Naive B cell (primary cell): ENCODE data around the gene RBFOX2. TPM values are rescaled to one million over a fixed set of nuclear protein-coding genes. Genes with fewer than 3 reads are reported as not detected.
A peak's percentile ranks its signal among the peaks of the same experiment; 100 is the strongest.

ENCODE experiments used
- ATAC-seq, 2 donors: fragments of 150-1000 bp; cut with Tn5 transposase; 2 replicates each; pipeline ENCODE4 v1.10.0; 2021; ENCODE audit warnings: low read depth in 2 of 2, mild to moderate bottlenecking in 2 of 2, moderate library complexity in 2 of 2
- DNase-seq: peaks from one replicate; pipeline ENCODE4 v3.0.0; 2022
- H3K27ac Mint-ChIP-seq, 6 donors: one replicate each; pipeline ENCODE4 v1.8.0; 2020 to 2022; ENCODE audit warnings: mild to moderate bottlenecking in 6 of 6, mixed read lengths in 6 of 6, moderate library complexity in 5 of 6, inconsistent platforms in 2 of 6
- H3K27me3 Mint-ChIP-seq, 3 donors: one replicate each; pipeline ENCODE4 v1.8.0; 2021 to 2022; ENCODE audit warnings: mixed read lengths in 3 of 3, mild to moderate bottlenecking in 1 of 3
- H3K36me3 Mint-ChIP-seq, 2 donors: one replicate each; pipeline ENCODE4 v1.8.0; 2020 to 2022; ENCODE audit warnings: mixed read lengths in 2 of 2, inconsistent platforms in 1 of 2, mild to moderate bottlenecking in 1 of 2
- H3K4me1 Mint-ChIP-seq, 3 donors: one replicate each; pipeline ENCODE4 v1.8.0; 2020 to 2022; ENCODE audit warnings: mixed read lengths in 3 of 3, inconsistent platforms in 1 of 3, mild to moderate bottlenecking in 1 of 3, moderate library complexity in 1 of 3
- H3K4me3 Mint-ChIP-seq, 8 donors: one replicate each; pipeline ENCODE4 v1.8.0; 2020 to 2022; ENCODE audit warnings: mild to moderate bottlenecking in 8 of 8, mixed read lengths in 8 of 8, moderate library complexity in 8 of 8, inconsistent platforms in 2 of 8
- H3K9me3 Mint-ChIP-seq, 7 donors: one replicate each; pipeline ENCODE4 v1.8.0; 2020 to 2022; ENCODE audit warnings: mixed read lengths in 7 of 7, mild to moderate bottlenecking in 5 of 7, inconsistent platforms in 2 of 7, moderate library complexity in 1 of 7
- polyA plus RNA-seq, 6 donors: library from polyadenylated mRNA; unstranded; fragments of 300-500 nt; fragmentation: Illumina TruSeq; gene quantifications; one replicate each; pipeline ENCODE4 v1.2.3, GENCODE V29; 2021; ENCODE audit warnings: low read depth in 6 of 6

RBFOX2 gene
- polyA plus RNA-seq, 6 donors from 2014 or later: not detected

DNA sequence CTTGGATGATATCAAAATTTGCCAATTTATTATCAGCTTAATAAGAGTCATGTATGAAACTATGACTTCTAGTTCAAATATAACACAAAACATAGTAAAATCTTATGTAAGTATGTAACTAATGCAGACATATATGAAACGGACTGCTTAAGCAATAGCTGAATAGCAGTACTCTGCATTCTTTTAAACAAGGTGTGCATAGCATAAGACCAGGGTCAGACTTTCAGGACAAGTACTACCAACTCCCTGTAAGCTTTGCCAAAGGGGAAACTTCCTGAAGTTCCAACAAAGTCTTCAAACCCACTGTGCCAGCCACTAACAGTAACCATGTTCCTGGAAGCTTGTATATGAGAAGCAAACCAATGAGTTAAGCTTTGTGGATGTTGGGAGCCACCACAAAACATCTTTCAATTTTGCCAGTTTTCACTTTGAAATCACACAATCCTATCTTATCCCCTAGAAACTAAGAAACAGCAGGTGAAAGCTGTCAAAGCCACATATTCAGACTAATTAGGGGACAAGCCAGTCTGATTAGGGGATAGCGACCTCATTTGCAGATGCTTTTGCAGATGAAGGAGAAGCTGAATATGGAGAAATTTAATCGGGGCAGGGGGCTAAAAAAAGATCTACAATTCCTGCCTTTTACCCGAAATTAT is 13.3 kb downstream of the RBFOX2 start:
- H3K27ac Mint-ChIP-seq: no peak overlapping the region
- peaks cover 71 to 95% (median 75%) of the 10 kb centered on the region in 3 donors for H3K27me3 Mint-ChIP-seq
- ATAC-seq: no peak
- no peak for DNase-seq
- H3K4me1 Mint-ChIP-seq: peaks cover 16 to 40% (median 33%) of the 10 kb centered on the region in 3 donors
- peaks cover 4 to 6% of the 10 kb centered on the region in 2 donors for H3K36me3 Mint-ChIP-seq
- peaks cover 0 to 5% (median 2%) of the 10 kb centered on the region in 7 donors for H3K9me3 Mint-ChIP-seq
- no peak overlapping the region for H3K4me3 Mint-ChIP-seq

GRCh38 chr22:36014546-36015074 is 14.0 kb downstream of the RBFOX2 start:
- H3K9me3 Mint-ChIP-seq: peaks cover 0 to 5% (median 2%) of the 10 kb centered on the region in 7 donors
- H3K4me3 Mint-ChIP-seq: no peak overlapping the region
- H3K36me3 Mint-ChIP-seq: peaks cover 4 to 6% of the 10 kb centered on the region in 2 donors
- H3K4me1 Mint-ChIP-seq: peaks cover 16 to 40% (median 33%) of the 10 kb centered on the region in 3 donors
- ATAC-seq (no peak), DNase-seq (no peak)
- peaks cover 75 to 93% (median 77%) of the 10 kb centered on the region in 3 donors for H3K27me3 Mint-ChIP-seq
- H3K27ac Mint-ChIP-seq: no peak overlapping the region

DNA sequence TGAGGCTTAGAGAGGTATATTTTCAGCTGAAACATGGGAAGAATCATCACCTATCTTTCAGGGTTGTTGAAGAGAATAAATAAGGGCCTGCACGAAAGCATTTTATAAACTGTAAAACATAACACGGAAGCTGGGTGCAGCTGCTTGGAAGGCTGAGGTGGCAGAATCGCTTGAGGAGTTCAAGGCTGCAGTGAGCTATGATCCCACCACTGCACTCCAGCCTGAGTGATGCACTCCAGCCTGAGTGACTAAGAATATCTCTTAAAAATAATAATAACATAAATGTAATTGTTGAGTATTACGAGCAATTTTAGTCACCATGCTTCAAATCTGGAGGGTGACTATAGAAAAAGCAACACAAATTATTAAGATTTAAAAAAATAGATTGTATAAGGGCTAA is 16.3 kb downstream of the RBFOX2 start:
- H3K36me3 Mint-ChIP-seq: no peaks in the 10 kb centered on the region
- ATAC-seq (no peak), DNase-seq (no peak)
- H3K4me3 Mint-ChIP-seq: no peak overlapping the region
- no peaks in the 10 kb centered on the region for H3K9me3 Mint-ChIP-seq
- no peak overlapping the region for H3K27ac Mint-ChIP-seq
- H3K27me3 Mint-ChIP-seq: peaks cover 59 to 86% (median 73%) of the 10 kb centered on the region in 3 donors
- H3K4me1 Mint-ChIP-seq: peaks cover under 1 to 20% (median 14%) of the 10 kb centered on the region in 3 donors

GRCh38 chr22:36010882-36011281 is 17.7 kb downstream of the RBFOX2 start:
- Mint-ChIP-seq H3K4me3 (no peak overlapping the region), H3K27me3 (peaks cover 58 to 81% (median 67%) of the 10 kb centered on the region in 3 donors), H3K36me3 (no peaks in the 10 kb centered on the region), H3K27ac (peak overlapping the region in 1 of 6 donors; percentile 51), H3K4me1 (peaks cover 0 to 6% (median 0%) of the 10 kb centered on the region in 3 donors), H3K9me3 (no peaks in the 10 kb centered on the region)
- ATAC-seq (no peak), DNase-seq (no peak)

DNA sequence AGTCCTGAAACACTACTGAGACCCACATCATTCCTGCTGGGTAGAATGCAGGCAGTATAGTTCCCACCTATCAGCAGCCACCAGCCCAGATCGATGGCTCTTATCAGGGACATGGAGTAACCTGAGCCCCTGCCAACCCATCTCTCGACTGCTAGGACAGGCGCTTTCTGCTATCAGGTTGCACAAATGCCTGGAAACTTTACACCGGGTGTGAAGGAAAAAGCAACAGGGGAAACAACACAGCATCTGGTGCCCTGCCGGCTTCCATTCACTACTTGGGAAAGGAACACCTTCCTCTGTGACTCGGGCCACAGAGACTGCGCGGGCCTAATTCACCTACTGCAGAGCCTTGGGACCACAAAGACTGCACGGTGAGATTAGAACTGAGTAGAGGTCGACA is 18.5 kb downstream of the RBFOX2 start:
- Mint-ChIP-seq H3K36me3 (no peaks in the 10 kb centered on the region), H3K27me3 (peaks cover 55 to 75% (median 63%) of the 10 kb centered on the region in 3 donors), H3K4me1 (no peaks in the 10 kb centered on the region), H3K27ac (peak overlapping the region in 1 of 6 donors; percentile 64), H3K4me3 (no peak overlapping the region), H3K9me3 (no peaks in the 10 kb centered on the region)
- ATAC-seq: no peak
- no peak for DNase-seq

DNA sequence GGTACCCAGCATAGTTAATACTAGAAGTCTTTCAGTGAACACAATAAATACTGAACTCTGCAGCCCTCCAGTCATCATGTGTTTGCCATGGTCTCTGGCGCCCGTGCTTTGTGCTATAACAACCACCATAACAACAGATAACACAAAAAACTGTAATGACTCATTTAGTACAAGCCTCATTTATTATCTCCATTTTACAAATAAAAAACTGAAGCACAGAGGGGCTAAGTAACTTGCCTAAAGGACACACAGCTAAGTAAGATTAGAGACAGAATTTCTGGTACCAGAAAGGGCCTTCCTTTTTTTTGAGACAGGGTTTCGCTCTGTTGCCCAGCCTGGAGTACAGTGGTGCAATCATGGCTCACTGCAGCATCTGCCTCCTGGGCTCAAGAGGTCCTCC is 19.5 kb downstream of the RBFOX2 start:
- Mint-ChIP-seq H3K4me1 (no peaks in the 10 kb centered on the region), H3K4me3 (no peak overlapping the region), H3K27me3 (peaks cover 58 to 75% (median 62%) of the 10 kb centered on the region in 3 donors), H3K27ac (no peak overlapping the region), H3K36me3 (no peaks in the 10 kb centered on the region), H3K9me3 (no peaks in the 10 kb centered on the region)
- DNase-seq: no peak
- no peak for ATAC-seq

- H3K4me1 Mint-ChIP-seq: no peaks in the 10 kb centered on the region
- H3K27me3 Mint-ChIP-seq: peaks cover 59 to 73% (median 64%) of the 10 kb centered on the region in 3 donors
- H3K27ac Mint-ChIP-seq: no peak overlapping the region
- H3K36me3 Mint-ChIP-seq: no peaks in the 10 kb centered on the region
- ATAC-seq (no peak), DNase-seq (no peak)
- H3K4me3 Mint-ChIP-seq: no peak overlapping the region
- no peaks in the 10 kb centered on the region for H3K9me3 Mint-ChIP-seq
Observed at GRCh38 chr22:36008565-36008964, 20.1 kb downstream of the RBFOX2 start.

DNA sequence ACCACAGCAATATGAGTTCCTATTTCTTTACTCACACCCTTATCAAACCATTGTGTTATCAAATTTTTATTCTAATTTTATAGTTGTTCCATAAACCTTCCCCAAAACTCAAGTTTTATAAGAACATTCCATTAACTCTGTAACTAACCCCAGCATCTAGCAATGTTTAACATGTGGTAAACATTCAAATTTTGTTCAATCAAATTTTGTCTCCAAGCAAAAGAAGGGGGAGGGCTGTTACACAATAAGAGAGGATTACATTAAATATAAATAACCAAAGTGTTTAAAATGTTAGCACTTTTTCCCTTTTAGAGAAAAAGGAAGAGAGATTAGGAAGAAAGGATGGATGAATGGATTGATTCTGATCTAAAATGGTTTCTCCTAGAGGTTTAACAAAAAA is 20.5 kb downstream of the RBFOX2 start:
- no peaks in the 10 kb centered on the region for H3K9me3 Mint-ChIP-seq

DNA sequence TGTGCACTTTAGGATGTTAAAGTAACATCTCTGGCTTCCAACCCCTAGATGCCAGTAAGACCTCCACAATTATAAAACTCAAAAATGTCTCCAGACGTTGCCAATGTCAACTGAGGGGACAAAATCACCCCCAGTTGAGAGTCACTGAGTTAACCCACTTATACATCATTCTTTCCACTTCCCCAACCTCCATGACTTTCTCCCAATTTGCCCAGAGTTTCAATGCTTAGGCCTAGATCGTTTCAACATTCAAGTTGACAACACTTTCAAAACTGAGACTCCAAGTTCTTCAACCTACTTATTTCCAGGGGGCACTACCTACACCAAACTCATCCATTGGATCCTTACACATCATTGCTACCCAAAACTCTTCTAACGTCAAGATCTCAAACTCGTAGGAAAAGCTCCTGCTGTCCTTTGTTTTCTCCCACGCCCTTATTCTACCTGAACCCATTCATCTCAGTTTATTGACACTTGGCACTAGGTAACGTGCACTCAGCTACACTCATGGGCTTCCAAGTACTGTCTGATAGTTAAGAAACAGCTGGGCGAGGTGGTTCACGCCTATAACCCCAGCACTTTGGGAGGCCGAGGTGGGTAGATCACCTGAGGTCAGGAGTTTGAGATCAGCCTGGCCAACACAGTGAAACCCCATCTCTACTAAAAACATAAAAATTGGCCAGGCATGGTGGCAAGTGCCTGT is 24.5 kb downstream of the RBFOX2 start:
- no peaks in the 10 kb centered on the region for H3K4me1 Mint-ChIP-seq
- no peaks in the 10 kb centered on the region for H3K9me3 Mint-ChIP-seq
- H3K36me3 Mint-ChIP-seq: no peaks in the 10 kb centered on the region
- no peak overlapping the region for H3K27ac Mint-ChIP-seq
- ATAC-seq: no peak
- DNase-seq: no peak
- no peak overlapping the region for H3K4me3 Mint-ChIP-seq
- peaks cover 41 to 50% (median 46%) of the 10 kb centered on the region in 3 donors for H3K27me3 Mint-ChIP-seq

More for the DNA sequence above, 20.5 kb downstream of the RBFOX2 start:
- no peak overlapping the region for H3K27ac Mint-ChIP-seq
- H3K4me3 Mint-ChIP-seq: no peak overlapping the region
- peaks cover 58 to 70% (median 61%) of the 10 kb centered on the region in 3 donors for H3K27me3 Mint-ChIP-seq
- ATAC-seq: no peak
- DNase-seq: no peak
- H3K36me3 Mint-ChIP-seq: no peaks in the 10 kb centered on the region
- H3K4me1 Mint-ChIP-seq: no peaks in the 10 kb centered on the region

- H3K27me3 Mint-ChIP-seq: peaks cover 39 to 46% (median 42%) of the 10 kb centered on the region in 3 donors
- DNase-seq (no peak), ATAC-seq (no peak)
- no peaks in the 10 kb centered on the region for H3K9me3 Mint-ChIP-seq
- no peaks in the 10 kb centered on the region for H3K36me3 Mint-ChIP-seq
- H3K4me1 Mint-ChIP-seq: no peaks in the 10 kb centered on the region
- H3K27ac Mint-ChIP-seq: no peak overlapping the region
- H3K4me3 Mint-ChIP-seq: no peak overlapping the region
Observed at GRCh38 chr22:36002718-36003260, 25.8 kb downstream of the RBFOX2 start.

- no peaks in the 10 kb centered on the region for H3K9me3 Mint-ChIP-seq
- peaks cover 39 to 45% (median 43%) of the 10 kb centered on the region in 3 donors for H3K27me3 Mint-ChIP-seq
- ATAC-seq (no peak), DNase-seq (no peak)
- no peaks in the 10 kb centered on the region for H3K4me1 Mint-ChIP-seq
- no peak overlapping the region for H3K27ac Mint-ChIP-seq
- no peak overlapping the region for H3K4me3 Mint-ChIP-seq
- H3K36me3 Mint-ChIP-seq: no peaks in the 10 kb centered on the region
Observed at GRCh38 chr22:36002084-36002483, 26.5 kb downstream of the RBFOX2 start.

GRCh38 chr22:35998748-35999147 is 29.9 kb downstream of the RBFOX2 start:
- Mint-ChIP-seq H3K27me3 (peaks cover 27 to 38% (median 29%) of the 10 kb centered on the region in 3 donors), H3K4me1 (peaks cover 0 to 9% (median 4%) of the 10 kb centered on the region in 3 donors), H3K4me3 (no peak overlapping the region), H3K9me3 (no peaks in the 10 kb centered on the region), H3K27ac (peak overlapping the region in 2 of 6 donors; percentile 29 to 53), H3K36me3 (no peaks in the 10 kb centered on the region)
- ATAC-seq (no peak), DNase-seq (no peak)

GRCh38 chr22:35997438-35997837 is 31.2 kb downstream of the RBFOX2 start:
- Mint-ChIP-seq H3K27me3 (peaks cover 23 to 35% (median 29%) of the 10 kb centered on the region in 3 donors), H3K4me3 (no peak overlapping the region), H3K4me1 (peaks cover 0 to 9% (median 4%) of the 10 kb centered on the region in 3 donors), H3K36me3 (no peaks in the 10 kb centered on the region), H3K9me3 (no peaks in the 10 kb centered on the region), H3K27ac (no peak overlapping the region)
- ATAC-seq (no peak), DNase-seq (no peak)
